SK-N-SH treated with all-trans-retinoic acid at 6 μM for 48 hours (cell line): Measurements from ENCODE around the gene RPL27A.

Source experiments
- ATAC-seq: fragments of 200-7000 bp; cut with Tn5 transposase; 3 replicates; pipeline ENCODE4 v1.9.1; 2020; ENCODE audit warnings: mild to moderate bottlenecking, moderate library complexity
- ARNTL ChIP-seq: fragments of 450-650 bp; formaldehyde crosslinking; IDR thresholded peaks from 2 replicates; pipeline ENCODE4 v1.5.0; 2020; ENCODE audit warnings: low read depth, mild to moderate bottlenecking, moderate library complexity, borderline replicate concordance
- BACH2 ChIP-seq: fragments of 250-450 bp; sonication (Bioruptor Pico); IDR thresholded peaks from 2 replicates; pipeline ENCODE4 v1.9.0; 2021; ENCODE audit warnings: mild to moderate bottlenecking, borderline replicate concordance
- CREB5 ChIP-seq: fragments of 250-450 bp; sonication (Bioruptor Pico); IDR thresholded peaks from 2 replicates; pipeline ENCODE4 v1.5.1; 2020; ENCODE audit warnings: low read depth, mild to moderate bottlenecking, moderate library complexity
- CSDC2 ChIP-seq: fragments of 250-450 bp; sonication (Bioruptor Pico); IDR thresholded peaks from 2 replicates; pipeline ENCODE4 v1.5.0; 2020; ENCODE audit warnings: mild to moderate bottlenecking, moderate library complexity
- CSRNP3 ChIP-seq: fragments of 250-450 bp; sonication (Bioruptor Pico); IDR thresholded peaks from 2 replicates; pipeline ENCODE4 v1.5.1; 2021; ENCODE audit warnings: mild to moderate bottlenecking, moderate library complexity
- ISL1 ChIP-seq: fragments of 250-450 bp; sonication (Bioruptor Pico); IDR thresholded peaks from 2 replicates; pipeline ENCODE4 v2.1.2; 2022; ENCODE audit warnings: mild to moderate bottlenecking, moderate library complexity
- OSR1 ChIP-seq: fragments of 250-450 bp; sonication (Bioruptor Pico); IDR thresholded peaks from 2 replicates; pipeline ENCODE4 v1.8.0; 2022; ENCODE audit warnings: moderate library complexity, mild to moderate bottlenecking, inconsistent platforms
- PATZ1 ChIP-seq: fragments of 250-450 bp; sonication (Bioruptor Pico); IDR thresholded peaks from 2 replicates; pipeline ENCODE4 v1.8.0; 2020; ENCODE audit warnings: mild to moderate bottlenecking, moderate library complexity, borderline replicate concordance
- PPARA ChIP-seq: fragments of 250-450 bp; sonication (Bioruptor Pico); IDR thresholded peaks from 2 replicates; pipeline ENCODE4 v1.5.0; 2020; ENCODE audit warnings: mild to moderate bottlenecking, borderline replicate concordance
- RARB ChIP-seq: fragments of 250-450 bp; sonication (Bioruptor Pico); IDR thresholded peaks from 2 replicates; pipeline ENCODE4 v1.8.0; 2021; ENCODE audit warnings: mild to moderate bottlenecking, moderate library complexity
- SNAI2 ChIP-seq: fragments of 250-450 bp; sonication (Bioruptor Pico); IDR thresholded peaks from 2 replicates; pipeline ENCODE4 v1.5.0; 2020; ENCODE audit warnings: mild to moderate bottlenecking, moderate library complexity
- TCF4 ChIP-seq: fragments of 250-450 bp; sonication (Bioruptor Pico); IDR thresholded peaks from 2 replicates; pipeline ENCODE4 v1.8.0; 2021; ENCODE audit warnings: mild to moderate bottlenecking, moderate library complexity, borderline replicate concordance
- TOX ChIP-seq: fragments of 250-450 bp; sonication (Bioruptor Pico); IDR thresholded peaks from 2 replicates; pipeline ENCODE4 v1.8.0; 2021; ENCODE audit warnings: mild to moderate bottlenecking, moderate library complexity, borderline replicate concordance
- TSHZ2 ChIP-seq: fragments of 250-450 bp; sonication (Bioruptor Pico); IDR thresholded peaks from 2 replicates; pipeline ENCODE4 v1.5.0; 2020; ENCODE audit warnings: mild to moderate bottlenecking, moderate library complexity
- ZC3H10 ChIP-seq: fragments of 250-450 bp; sonication (Bioruptor Pico); IDR thresholded peaks from 2 replicates; pipeline ENCODE4 v1.5.1; 2021; ENCODE audit warnings: mild to moderate bottlenecking, moderate library complexity
- ZFP3 ChIP-seq: fragments of 250-450 bp; sonication (Bioruptor Pico); IDR thresholded peaks from 2 replicates; pipeline ENCODE4 v1.5.0; 2020; ENCODE audit warnings: mild to moderate bottlenecking, moderate library complexity
- ZFP30 ChIP-seq: fragments of 450-650 bp; formaldehyde crosslinking; IDR thresholded peaks from 2 replicates; pipeline ENCODE4 v1.5.0; 2022; ENCODE audit warnings: mild to moderate bottlenecking, moderate library complexity
- ZNF565 ChIP-seq: fragments of 450-650 bp; formaldehyde crosslinking; conservative IDR thresholded peaks from 2 replicates; pipeline ENCODE4 v1.5.0; 2020; ENCODE audit warnings: low read depth, mild to moderate bottlenecking, moderate library complexity
- ZNF70 ChIP-seq: fragments of 450-650 bp; formaldehyde crosslinking; IDR thresholded peaks from 2 replicates; pipeline ENCODE4 v1.5.0; 2020; ENCODE audit warnings: mild to moderate bottlenecking, moderate library complexity
- ZNF8 ChIP-seq: fragments of 450-650 bp; formaldehyde crosslinking; IDR thresholded peaks from 2 replicates; pipeline ENCODE4 v1.5.0; 2020; ENCODE audit warnings: mild to moderate bottlenecking, moderate library complexity

Gene RPL27A

GRCh38 chr11:8735094-8735493 lies 52.5 kb downstream of the RPL27A start:
- ATAC-seq: no peak
- TF ChIP-seq TOX: no peak
- no peak for TF ChIP-seq OSR1
- TF ChIP-seq ISL1 (CRISPR knock-in tag): no peak
- TF ChIP-seq ZC3H10 (CRISPR knock-in tag): no peak
- TF ChIP-seq PPARA: no peak
- no peak for TF ChIP-seq ZFP30
- TF ChIP-seq TCF4 (CRISPR knock-in tag): no peak
- no peak for TF ChIP-seq SNAI2
- TF ChIP-seq ZFP3 (CRISPR knock-in tag): no peak
- TF ChIP-seq TSHZ2 (CRISPR knock-in tag): no peak
- TF ChIP-seq PATZ1 (CRISPR knock-in tag): no peak
- no peak for TF ChIP-seq CSRNP3 (CRISPR knock-in tag)
- no peak for TF ChIP-seq RARB
- TF ChIP-seq CREB5 (CRISPR knock-in tag): no peak

GRCh38 chr11:8739309-8739793 lies 56.8 kb downstream of the RPL27A start:
- TF ChIP-seq ZNF8 (CRISPR knock-in tag) (no peak), ZNF565 (no peak), ZNF70 (CRISPR knock-in tag) (no peak), TCF4 (CRISPR knock-in tag) (no peak), ARNTL (CRISPR knock-in tag) (no peak), ZFP30 (peak; percentile 51; the same call in 1 of the 2 replicates), PATZ1 (CRISPR knock-in tag) (no peak), CSRNP3 (CRISPR knock-in tag) (no peak), ISL1 (CRISPR knock-in tag) (peak; percentile 48), PPARA (no peak), BACH2 (no peak), OSR1 (no peak), SNAI2 (no peak), CSDC2 (CRISPR knock-in tag) (no peak), TSHZ2 (CRISPR knock-in tag) (no peak)
- TF ChIP-seq, all 23 proteins: peak for 2
- peak; percentile 73; the same call in 2 of the 3 replicates for ATAC-seq
